H9 (cell line): ENCODE data around the gene NANOS3. TPM values are rescaled to one million over a fixed set of nuclear protein-coding genes. Genes with fewer than 3 reads are reported as not detected.

Experiments used
- DNase-seq: peaks from one replicate; pipeline ENCODE4 v3.0.0-alpha.2; 2017
- H2AFZ ChIP-seq: one replicate; pipeline ENCODE4 v1.6.1; 2013; ENCODE audit warnings: mild to moderate bottlenecking, low read length, control low read depth, moderate library complexity
- H2AK5ac ChIP-seq: 2 replicates; pipeline ENCODE4 v1.6.1; 2013; ENCODE audit warnings: low read length, control low read depth, mixed read lengths; ENCODE audit not compliant: insufficient read length
- H2BK120ac ChIP-seq: one replicate; pipeline ENCODE4 v1.6.1; 2013; ENCODE audit warnings: low read depth, mild to moderate bottlenecking, low read length, control low read depth, inconsistent platforms; ENCODE audit not compliant: poor library complexity, severe bottlenecking
- H2BK12ac ChIP-seq: 2 replicates; pipeline ENCODE4 v1.6.1; 2013; ENCODE audit warnings: low read length, control low read depth, mixed read lengths, low read depth; ENCODE audit not compliant: insufficient read length
- H2BK15ac ChIP-seq: 2 replicates; pipeline ENCODE4 v1.6.1; 2013; ENCODE audit warnings: low read depth, low read length, control low read depth
- H2BK20ac ChIP-seq: one replicate; pipeline ENCODE4 v1.6.1; 2013; ENCODE audit warnings: low read depth, mild to moderate bottlenecking, low read length, control low read depth, inconsistent platforms; ENCODE audit not compliant: poor library complexity, severe bottlenecking
- H2BK5ac ChIP-seq: 2 replicates; pipeline ENCODE4 v1.6.1; 2013; ENCODE audit warnings: low read length, control low read depth, mixed read lengths; ENCODE audit not compliant: insufficient read length
- H3K14ac ChIP-seq: 2 replicates; pipeline ENCODE4 v1.6.1; 2013; ENCODE audit warnings: low read length, control low read depth; ENCODE audit not compliant: insufficient read depth
- H3K18ac ChIP-seq: 2 replicates; pipeline ENCODE4 v1.6.1; 2013; ENCODE audit warnings: low read depth, mild to moderate bottlenecking, mixed read lengths, low read length, control low read depth; ENCODE audit not compliant: insufficient read length
- H3K23ac ChIP-seq: 2 replicates; pipeline ENCODE4 v1.6.1; 2013; ENCODE audit warnings: low read length, control low read depth, mixed read lengths, low read depth; ENCODE audit not compliant: insufficient read length
- H3K23me2 ChIP-seq: 2 replicates; pipeline ENCODE4 v1.6.1; 2013; ENCODE audit warnings: low read depth, mild to moderate bottlenecking, mixed read lengths, low read length, control low read depth; ENCODE audit not compliant: insufficient read length, poor library complexity, severe bottlenecking
- H3K27ac ChIP-seq: 2 replicates; pipeline ENCODE4 v1.5.1; 2013; ENCODE audit warnings: low read length, control low read depth, mixed read lengths, low read depth; ENCODE audit not compliant: insufficient read length
- H3K27me3 ChIP-seq: 2 replicates; pipeline ENCODE4 v1.6.1; 2013; ENCODE audit warnings: low read length, control low read depth, inconsistent platforms; ENCODE audit not compliant: insufficient read depth
- H3K4ac ChIP-seq: 2 replicates; pipeline ENCODE4 v1.6.1; 2013; ENCODE audit warnings: low read depth, mild to moderate bottlenecking, control low read depth, inconsistent platforms, low read length, moderate library complexity
- H3K4me1 ChIP-seq: 2 replicates; pipeline ENCODE4 v1.6.1; 2013; ENCODE audit warnings: low read length, control low read depth, inconsistent platforms; ENCODE audit not compliant: insufficient read depth
- H3K4me2 ChIP-seq: 2 replicates; pipeline ENCODE4 v1.6.1; 2013; ENCODE audit warnings: low read length, control low read depth, mixed read lengths; ENCODE audit not compliant: insufficient read length, insufficient read depth
- H3K56ac ChIP-seq: 2 replicates; pipeline ENCODE4 v1.6.1; 2013; ENCODE audit warnings: low read depth, mild to moderate bottlenecking, mixed read lengths, low read length, control low read depth; ENCODE audit not compliant: insufficient read length
- H3K79me1 ChIP-seq: 2 replicates; pipeline ENCODE4 v1.6.1; 2013; ENCODE audit warnings: low read depth, mild to moderate bottlenecking, moderate library complexity, low read length, control low read depth, inconsistent platforms; ENCODE audit not compliant: insufficient read depth, poor library complexity, severe bottlenecking
- H3K79me2 ChIP-seq: 2 replicates; pipeline ENCODE4 v1.6.1; 2013; ENCODE audit warnings: low read length, control low read depth, inconsistent platforms; ENCODE audit not compliant: insufficient read depth
- H3K9ac ChIP-seq: 2 replicates; pipeline ENCODE4 v1.6.1; 2013; ENCODE audit warnings: low read length, control low read depth, mixed read lengths; ENCODE audit not compliant: insufficient read length; ENCODE audit errors: extremely low read depth
- H3K9me3 ChIP-seq: one replicate; pipeline ENCODE4 v1.6.1; 2013; ENCODE audit warnings: low read depth, low read length, inconsistent platforms; ENCODE audit not compliant: control insufficient read depth
- H3T11ph ChIP-seq: one replicate; pipeline ENCODE4 v1.6.1; 2013; ENCODE audit warnings: mild to moderate bottlenecking, low read length, control low read depth, inconsistent platforms
- H4K20me1 ChIP-seq: one replicate; pipeline ENCODE4 v1.6.1; 2013; ENCODE audit not compliant: control insufficient read depth, insufficient read length, insufficient read depth
- H4K5ac ChIP-seq: 2 replicates; pipeline ENCODE4 v1.6.1; 2013; ENCODE audit warnings: low read depth, mild to moderate bottlenecking, mixed read lengths, low read length, control low read depth; ENCODE audit not compliant: insufficient read length
- H4K8ac ChIP-seq: replicated peaks from 2 replicates; pipeline ENCODE4 v1.6.1; 2013; ENCODE audit warnings: low read length, control low read depth, mixed read lengths, low read depth; ENCODE audit not compliant: insufficient read length
- H4K91ac ChIP-seq: 2 replicates; pipeline ENCODE4 v1.6.1; 2013; ENCODE audit warnings: low read depth, mild to moderate bottlenecking, moderate library complexity, mixed read lengths, low read length, control low read depth; ENCODE audit not compliant: insufficient read length
- H3K27ac Mint-ChIP-seq, 3 experiments: 2 replicates in 2 of 3; 3 replicates in 1 of 3; pipeline ENCODE4 v1.8.0; 2020 to 2021; ENCODE audit warnings: mixed read lengths in 3 of 3, mild to moderate bottlenecking in 1 of 3, moderate library complexity in 1 of 3
- H3K27me3 Mint-ChIP-seq: 2 replicates; pipeline ENCODE4 v1.8.0; 2021; ENCODE audit warnings: low read depth, mild to moderate bottlenecking, moderate library complexity, mixed read lengths
- H3K36me3 Mint-ChIP-seq, 3 experiments: 2 replicates in 2 of 3; 3 replicates in 1 of 3; pipeline ENCODE4 v1.8.0; 2020 to 2021; ENCODE audit warnings: low read depth in 3 of 3, mixed read lengths in 3 of 3; ENCODE audit not compliant: insufficient read depth in 1 of 3
- H3K4me1 Mint-ChIP-seq, 2 experiments: 2 replicates each; pipeline ENCODE4 v1.8.0; 2020; ENCODE audit warnings: mixed read lengths in 2 of 2
- H3K4me3 Mint-ChIP-seq, 2 experiments: 2 replicates in 1 of 2; 3 replicates in 1 of 2; pipeline ENCODE4 v1.8.0; 2020 to 2021; ENCODE audit warnings: mild to moderate bottlenecking in 2 of 2, mixed read lengths in 2 of 2, moderate library complexity in 1 of 2
- H3K9me3 Mint-ChIP-seq, 2 experiments: 2 replicates in 1 of 2; 3 replicates in 1 of 2; pipeline ENCODE4 v1.8.0; 2020; ENCODE audit warnings: mild to moderate bottlenecking in 2 of 2, mixed read lengths in 2 of 2, moderate library complexity in 1 of 2
- CTCF ChIP-seq: fragments of 200-600 bp; sonication (generic); conservative IDR thresholded peaks from 3 replicates; pipeline ENCODE4 v1.8.0; 2021; ENCODE audit warnings: antibody characterized with exemption, mild to moderate bottlenecking
- WGBS: extraction: QIAGEN DNeasy Blood & Tissue Kit; methylation state at CpG from one replicate; pipeline ENCODE4 v1.1.7; 2013; ENCODE audit warnings: missing lambda C conversion rate, low lambda C conversion rate, mixed read lengths; ENCODE audit not compliant: insufficient read length; ENCODE audit errors: extremely low coverage; 5-methylcytosine and 5-hydroxymethylcytosine counted together
- total RNA-seq: library from RNA; stranded (reverse); gene quantifications from 2 replicates; pipeline ENCODE4 v1.2.1, GENCODE V29; 2021

Gene NANOS3
- total RNA-seq, 1 experiment from 2014 or later: not detected

GRCh38 chr19:13920524-13920923 lies 43.6 kb downstream of the NANOS3 start:
- no peak overlapping the region for H3K14ac ChIP-seq
- H3K23me2 ChIP-seq: no peaks in the 10 kb centered on the region
- Mint-ChIP-seq H3K36me3 (peaks cover 41 to 83% (median 64%) of the 10 kb centered on the region in 3 experiments), H3K27ac (no peak overlapping the region), H3K27me3 (no peaks in the 10 kb centered on the region), H3K4me1 (no peaks in the 10 kb centered on the region), H3K4me3 (no peak overlapping the region), H3K9me3 (peaks cover 8 to 12% of the 10 kb centered on the region in 2 experiments; a peak in 4 of 5 replicates)
- WGBS: no CpG with 5 or more reads among the region's 11 CpGs
- no peaks in the 10 kb centered on the region for H3K4me1 ChIP-seq
- TF ChIP-seq CTCF: no peak
- H2BK5ac ChIP-seq: no peak overlapping the region
- DNase-seq: no peak
- peaks cover 6% of the 10 kb centered on the region for H3K9me3 ChIP-seq
- H4K91ac ChIP-seq: no peak overlapping the region
- no peak overlapping the region for H2BK120ac ChIP-seq
- no peak overlapping the region for H2BK12ac ChIP-seq
- H3K27me3 ChIP-seq: no peaks in the 10 kb centered on the region
- H3K79me2 ChIP-seq: no peaks in the 10 kb centered on the region
- H2AFZ ChIP-seq: no peak overlapping the region
- no peak overlapping the region for H3K9ac ChIP-seq
- H3K4ac ChIP-seq: no peak overlapping the region
- H3K27ac ChIP-seq: no peak overlapping the region
- no peak overlapping the region for H2AK5ac ChIP-seq
- no peak overlapping the region for H3K18ac ChIP-seq
- H2BK20ac ChIP-seq: no peak overlapping the region
- no peak overlapping the region for H3K56ac ChIP-seq
- H3K4me2 ChIP-seq: no peak overlapping the region
- H2BK15ac ChIP-seq: no peak overlapping the region
- H3K79me1 ChIP-seq: no peaks in the 10 kb centered on the region
- no peak overlapping the region for H3K23ac ChIP-seq
- no peaks in the 10 kb centered on the region for H4K20me1 ChIP-seq
- H4K8ac ChIP-seq: no peak overlapping the region
- H4K5ac ChIP-seq: no peak overlapping the region
- H3T11ph ChIP-seq: no peak overlapping the region
